HepG2 (cell line): ENCODE measurements around the gene LMAN2L. TPM values are rescaled to one million over a fixed set of nuclear protein-coding genes. Genes with fewer than 3 reads are reported as not detected.

Source experiments
- ARHGAP35 ChIP-seq: sonication (generic); formaldehyde crosslinking; IDR thresholded peaks from 2 replicates; pipeline ENCODE4 v1.9.0; 2022; ENCODE audit warnings: mild to moderate bottlenecking, inconsistent platforms, moderate library complexity, missing genetic modification reagents, borderline replicate concordance
- ATF4 ChIP-seq, 2 experiments: fragments of 450-650 bp in 1 of 2; sonication (generic) in 1 of 2; formaldehyde crosslinking; IDR thresholded peaks; 2 replicates each; pipeline versions ENCODE4 v1.5.0 to v1.8.0; 2020 to 2022; ENCODE audit warnings: mild to moderate bottlenecking in 1 of 2, missing genetic modification reagents in 1 of 2
- CBFB ChIP-seq: sonication (generic); formaldehyde crosslinking; IDR thresholded peaks from 2 replicates; pipeline ENCODE4 v1.4.0; 2020; ENCODE audit warnings: missing genetic modification reagents
- CEBPG ChIP-seq: IDR thresholded peaks from 2 replicates; pipeline ENCODE4 v1.6.1; 2016
- CSRNP2 ChIP-seq: sonication (generic); formaldehyde crosslinking; conservative IDR thresholded peaks from 2 replicates; pipeline ENCODE4 v1.8.0; 2022; ENCODE audit warnings: low read depth, missing genetic modification reagents
- DNMT1 ChIP-seq: sonication (generic); formaldehyde crosslinking; IDR thresholded peaks from 2 replicates; pipeline ENCODE4 v1.5.1; 2020; ENCODE audit warnings: mild to moderate bottlenecking, missing genetic modification reagents
- ETS1 ChIP-seq: sonication (generic); formaldehyde crosslinking; IDR thresholded peaks from 2 replicates; pipeline ENCODE4 v1.4.0; 2020; ENCODE audit warnings: missing genetic modification reagents
- MAZ ChIP-seq, 2 experiments: sonication (generic) in 1 of 2; formaldehyde crosslinking in 1 of 2; IDR thresholded peaks; 2 replicates each; pipeline versions ENCODE4 v1.5.0 to v1.6.1; 2012 to 2020; ENCODE audit warnings: low read depth in 2 of 2, mild to moderate bottlenecking in 2 of 2, borderline replicate concordance in 1 of 2, improper control_type of control experiment in 1 of 2, low read length in 1 of 2, missing genetic modification reagents in 1 of 2, moderate library complexity in 1 of 2
- PLRG1 ChIP-seq: fragments of 450-650 bp; conservative IDR thresholded peaks from 2 replicates; pipeline ENCODE4 v1.6.1; 2016
- TFE3 ChIP-seq: IDR thresholded peaks from 2 replicates; pipeline ENCODE4 v1.6.1; 2016
- ZBTB46 ChIP-seq: sonication (generic); formaldehyde crosslinking; IDR thresholded peaks from 2 replicates; pipeline ENCODE4 v1.4.0; 2020; ENCODE audit warnings: mild to moderate bottlenecking, missing genetic modification reagents, borderline replicate concordance
- ZBTB7B ChIP-seq: sonication (generic); formaldehyde crosslinking; IDR thresholded peaks from 2 replicates; pipeline ENCODE4 v1.4.0; 2020; ENCODE audit warnings: missing genetic modification reagents
- ZGPAT ChIP-seq: IDR thresholded peaks from 2 replicates; pipeline ENCODE4 v1.6.1; 2016; ENCODE audit warnings: mild to moderate bottlenecking
- ZNF121 ChIP-seq: sonication (generic); formaldehyde crosslinking; IDR thresholded peaks from 2 replicates; pipeline ENCODE4 v1.5.0; 2020; ENCODE audit warnings: mild to moderate bottlenecking, missing genetic modification reagents
- ZNF136 ChIP-seq: sonication (generic); formaldehyde crosslinking; IDR thresholded peaks from 2 replicates; pipeline ENCODE4 v1.8.1; 2022; ENCODE audit warnings: low read depth, mild to moderate bottlenecking, moderate library complexity, missing genetic modification reagents
- ZNF256 ChIP-seq: sonication (generic); formaldehyde crosslinking; conservative IDR thresholded peaks from 2 replicates; pipeline ENCODE4 v1.4.0; 2020; ENCODE audit warnings: missing genetic modification reagents
- ZNF337 ChIP-seq: sonication (generic); formaldehyde crosslinking; IDR thresholded peaks from 2 replicates; pipeline ENCODE4 v1.5.1; 2020; ENCODE audit warnings: missing genetic modification reagents, low read depth, mild to moderate bottlenecking, borderline replicate concordance
- ZNF430 ChIP-seq: sonication (generic); formaldehyde crosslinking; IDR thresholded peaks from 2 replicates; pipeline ENCODE4 v1.9.0; 2021; ENCODE audit warnings: mild to moderate bottlenecking, missing genetic modification reagents
- ZNF446 ChIP-seq: sonication (generic); formaldehyde crosslinking; IDR thresholded peaks from 2 replicates; pipeline ENCODE4 v1.5.0; 2020; ENCODE audit warnings: mild to moderate bottlenecking, missing genetic modification reagents
- ZNF782 ChIP-seq: sonication (generic); formaldehyde crosslinking; IDR thresholded peaks from 2 replicates; pipeline ENCODE4 v1.4.0; 2020; ENCODE audit warnings: missing genetic modification reagents, mild to moderate bottlenecking, borderline replicate concordance
- polyA plus RNA-seq, 8 experiments: library from polyadenylated mRNA; depleted of rRNA in 3 of 8; stranded (reverse) in 7 of 8; unstranded in 1 of 8; fragments of >200 nt; fragmentation: Illumina TruSeq in 4 of 8; extraction: Trizol in 4 of 8; gene quantifications; 2 replicates each; pipeline versions ENCODE4 v1.2.1 to v1.2.3, GENCODE V29; 2011 to 2016; ENCODE audit warnings: low read depth in 4 of 8, missing spikeins in 1 of 8, mixed read lengths in 1 of 8; ENCODE audit not compliant: insufficient read depth in 1 of 8
- total RNA-seq, 5 experiments: library from RNA; depleted of rRNA; stranded (reverse); fragments of >200 nt; fragmentation: Illumina TruSeq; extraction: Trizol; gene quantifications; 2 replicates each; pipeline ENCODE4 v1.2.3, GENCODE V29; 2016; ENCODE audit warnings: low read depth in 1 of 5

LMAN2L gene
- total and polyA plus RNA-seq, 2 of the 13 experiments (the other 11 are each of a cell fraction or from before 2014, with no cell fraction given): 39.1 to 57.9 TPM

- TF ChIP-seq ETS1 (CRISPR knock-in tag) (no peak), ZNF121 (no peak), ZNF782 (CRISPR knock-in tag) (no peak), ZNF337 (no peak), DNMT1 (CRISPR knock-in tag) (no peak), ZBTB46 (no peak), ZNF430 (CRISPR knock-in tag) (no peak), ZNF446 (CRISPR knock-in tag) (no peak), PLRG1 (no peak), ZGPAT (CRISPR knock-in tag) (peak; percentile 69), CEBPG (CRISPR knock-in tag) (peak; percentile 93), ATF4 (CRISPR knock-in tag; IDR thresholded peaks at IDR 0.05) (peak in 1 of 2 experiments; percentile 99; a peak in 2 of 4 replicates), CBFB (CRISPR knock-in tag) (no peak), ARHGAP35 (CRISPR knock-in tag) (no peak), ZNF256 (CRISPR knock-in tag) (no peak), TFE3 (CRISPR knock-in tag) (peak; percentile 41; the same call in 1 of the 2 replicates), ZNF136 (no peak), MAZ (IDR thresholded peaks at IDR 0.05; ENCODE audit: borderline replicate concordance, low read depth, low read length) (no peak), MAZ (CRISPR knock-in tag; IDR thresholded peaks at IDR 0.05; ENCODE audit: low read depth) (no peak), CSRNP2 (CRISPR knock-in tag) (no peak), ZBTB7B (CRISPR knock-in tag) (no peak)
These were observed 24.2 kb downstream of the LMAN2L start (continued) for GRCh38 chr2:96715658-96716057.
